8988T (cell line): ENCODE measurements around the gene CYLD.

Experiments
- DNase-seq: peaks from one replicate; pipeline ENCODE4 v3.0.0; 2011

The CYLD gene

GRCh38 chr16:50741781-50742575 is at the start of gene CYLD:
TSS of gene CYLD (plus strand) at chr16:50742086. CDS start at chr16:50749699, 7,613 bp downstream.
- DNase-seq: peak; percentile 98

GRCh38 chr16:50692644-50692998 is 49.3 kb upstream of the CYLD start:
- no peak for DNase-seq

- DNase-seq: peak; percentile 89
Measured at GRCh38 chr16:50692999-50693781, 48.7 kb upstream of the CYLD start, which contains the start of gene NOD2. TSS of gene NOD2 (plus strand) at chr16:50693606. CDS start at chr16:50699496, 5,890 bp downstream.

- DNase-seq: no peak
Measured at GRCh38 chr16:50694206-50694605, 47.7 kb upstream of the CYLD start.

GRCh38 chr16:50695017-50696000 is 46.6 kb upstream of the CYLD start:
- DNase-seq: no peak

GRCh38 chr16:50696126-50696525 is 45.8 kb upstream of the CYLD start:
- DNase-seq: no peak

- no peak for DNase-seq
Measured at GRCh38 chr16:50696575-50697420, 45.1 kb upstream of the CYLD start.

GRCh38 chr16:50697421-50697715 is 44.5 kb upstream of the CYLD start:
- DNase-seq: no peak

GRCh38 chr16:50697881-50698767 is 43.8 kb upstream of the CYLD start:
- DNase-seq: no peak

GRCh38 chr16:50699326-50700159 is 42.3 kb upstream of the CYLD start:
- no peak for DNase-seq

GRCh38 chr16:50702725-50703124 is 39.2 kb upstream of the CYLD start:
- DNase-seq: no peak

GRCh38 chr16:50704245-50704644 is 37.6 kb upstream of the CYLD start:
- DNase-seq: no peak

- DNase-seq: no peak
Measured at GRCh38 chr16:50705436-50706110, 36.3 kb upstream of the CYLD start.

- DNase-seq: no peak
Measured at GRCh38 chr16:50706250-50706649, 35.6 kb upstream of the CYLD start.

GRCh38 chr16:50708373-50709060 is 33.4 kb upstream of the CYLD start:
- no peak for DNase-seq

- DNase-seq: no peak
Measured at GRCh38 chr16:50709061-50709684, 32.7 kb upstream of the CYLD start.

GRCh38 chr16:50709980-50710379 is 31.9 kb upstream of the CYLD start:
- DNase-seq: no peak

GRCh38 chr16:50711040-50711439 is 30.8 kb upstream of the CYLD start:
- no peak for DNase-seq
